GM21526 (cell line): ENCODE data around the gene KRTAP5-1.
"Not testable (repeated sequence)": the region's sequence is repeated elsewhere in the genome, so short reads cannot be mapped to it uniquely, and the experiment has no call there.

Experiments used
- ATAC-seq: cut with Tn5 transposase; IDR thresholded peaks from one replicate; pipeline ENCODE4 v1.9.1; 2021; ENCODE audit warnings: moderate library complexity; ENCODE audit not compliant: unreplicated experiment, low FRiP score

Gene KRTAP5-1, protein sequence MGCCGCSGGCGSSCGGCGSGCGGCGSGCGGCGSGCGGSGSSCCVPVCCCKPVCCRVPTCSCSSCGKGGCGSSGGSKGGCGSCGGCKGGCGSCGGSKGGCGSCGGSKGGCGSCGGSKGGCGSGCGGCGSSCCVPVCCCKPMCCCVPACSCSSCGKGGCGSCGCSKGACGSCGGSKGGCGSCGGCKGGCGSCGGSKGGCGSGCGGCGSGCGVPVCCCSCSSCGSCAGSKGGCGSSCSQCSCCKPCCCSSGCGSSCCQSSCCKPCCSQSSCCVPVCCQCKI

GRCh38 chr11:1584661-1585370, at the start of gene KRTAP5-1:
Gene KRTAP5-1 (minus strand): TSS chr11:1585283. CDS start chr11:1585249, 34 bp downstream.
- ATAC-seq: not testable (repeated sequence)

DNA sequence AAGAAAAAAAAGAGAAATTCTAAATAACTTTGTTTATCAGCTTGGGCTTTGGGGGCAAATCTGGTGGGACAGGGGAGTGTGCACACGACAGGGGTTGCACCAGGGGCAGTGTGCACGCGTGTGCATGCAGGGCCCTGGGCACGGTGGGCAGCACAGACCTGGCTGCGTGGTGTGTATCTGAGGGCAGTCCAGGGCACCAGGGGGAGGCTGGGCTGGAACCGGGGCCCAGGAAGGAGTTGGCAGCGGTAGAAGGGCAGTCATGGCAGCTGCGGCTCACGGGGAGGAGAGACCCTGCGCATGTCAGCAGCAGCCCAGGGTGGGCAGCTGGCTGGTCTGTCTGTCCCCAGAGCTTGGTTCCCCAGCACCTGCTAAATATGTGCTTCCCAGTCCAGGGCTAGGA, 48.8 kb upstream of the KRTAP5-1 start:
- ATAC-seq: no peak

DNA sequence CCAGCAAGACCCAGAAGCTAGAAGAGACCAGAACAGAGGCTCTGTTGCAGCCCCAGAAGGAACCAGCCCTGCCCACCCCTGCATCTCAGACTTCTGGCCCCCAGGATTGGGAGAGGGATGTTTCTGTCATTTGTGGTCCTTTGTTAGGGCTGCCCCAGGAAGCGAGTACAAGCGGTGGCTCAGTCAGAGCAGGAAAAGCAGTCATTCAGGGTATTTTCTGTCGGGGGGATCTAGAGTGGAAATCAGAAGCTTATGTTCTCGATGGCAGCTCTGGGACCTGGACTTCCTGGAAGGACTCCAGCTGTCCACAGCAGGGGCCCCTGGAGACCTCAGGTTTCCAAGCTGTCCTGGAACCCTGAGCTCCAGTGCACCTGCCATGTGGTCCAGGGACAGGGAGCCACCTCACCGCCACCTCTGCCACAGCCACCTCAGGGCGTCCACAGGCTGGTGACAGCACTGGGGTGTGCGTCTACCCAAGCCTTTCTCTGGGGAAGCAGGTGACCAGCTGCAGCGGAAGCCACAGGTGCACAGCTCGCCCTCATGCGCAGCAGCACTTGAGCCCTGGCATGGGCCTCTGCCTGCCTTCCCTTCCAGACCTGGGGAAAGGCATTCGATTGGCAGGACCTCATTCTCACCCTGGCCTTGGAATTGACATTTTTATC, 47.1 kb upstream of the KRTAP5-1 start:
- no peak for ATAC-seq

DNA sequence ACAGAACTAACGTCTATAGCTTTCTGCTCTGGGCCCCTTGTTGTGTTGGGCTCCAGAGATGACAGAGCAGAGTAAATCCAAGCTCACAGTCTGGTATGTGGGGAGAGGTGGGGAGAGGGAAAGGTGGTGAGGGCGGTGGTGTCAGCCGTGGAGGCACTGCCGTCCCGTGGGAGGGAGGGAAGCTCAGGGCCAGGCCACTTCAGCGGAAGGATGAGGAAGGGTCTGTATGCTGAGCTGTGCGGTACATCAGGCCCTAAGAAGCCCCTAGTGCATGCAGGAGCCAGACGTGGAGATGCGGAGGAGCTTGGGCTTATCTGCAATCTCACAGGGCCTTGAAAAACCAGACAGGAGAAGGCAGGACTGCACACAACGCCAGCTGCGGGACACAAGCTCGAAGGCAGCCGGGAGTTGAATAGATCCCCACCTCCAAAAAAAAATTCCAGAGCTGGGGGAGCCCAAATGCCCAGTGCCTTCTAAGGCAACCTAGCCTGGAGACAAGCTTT, 46.0 kb upstream of the KRTAP5-1 start:
- no peak for ATAC-seq

DNA sequence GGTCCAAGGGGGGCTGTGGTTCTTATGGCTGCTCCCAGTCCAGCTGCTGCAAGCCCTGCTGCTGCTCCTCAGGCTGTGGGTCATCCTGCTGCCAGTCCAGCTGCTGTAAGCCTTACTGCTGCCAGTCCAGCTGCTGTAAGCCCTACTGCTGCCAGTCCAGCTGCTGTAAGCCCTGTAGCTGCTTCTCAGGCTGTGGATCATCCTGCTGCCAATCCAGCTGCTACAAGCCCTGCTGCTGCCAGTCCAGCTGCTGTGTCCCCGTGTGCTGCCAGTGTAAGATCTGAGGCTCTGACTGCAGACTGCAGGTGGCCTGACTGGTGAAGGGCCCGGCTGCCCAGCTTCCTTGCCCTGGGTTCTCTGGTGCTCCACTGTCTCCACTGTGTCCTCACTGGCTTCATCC, 45.2 kb upstream of the KRTAP5-1 start:
- ATAC-seq: no peak

- no peak for ATAC-seq
These were observed 44.5 kb upstream of the KRTAP5-1 start, which contains the start of gene KRTAP5-5 for GRCh38 chr11:1629326-1630185. Gene KRTAP5-5 (plus strand): TSS chr11:1629775. CDS start chr11:1629841, 66 bp downstream.

DNA sequence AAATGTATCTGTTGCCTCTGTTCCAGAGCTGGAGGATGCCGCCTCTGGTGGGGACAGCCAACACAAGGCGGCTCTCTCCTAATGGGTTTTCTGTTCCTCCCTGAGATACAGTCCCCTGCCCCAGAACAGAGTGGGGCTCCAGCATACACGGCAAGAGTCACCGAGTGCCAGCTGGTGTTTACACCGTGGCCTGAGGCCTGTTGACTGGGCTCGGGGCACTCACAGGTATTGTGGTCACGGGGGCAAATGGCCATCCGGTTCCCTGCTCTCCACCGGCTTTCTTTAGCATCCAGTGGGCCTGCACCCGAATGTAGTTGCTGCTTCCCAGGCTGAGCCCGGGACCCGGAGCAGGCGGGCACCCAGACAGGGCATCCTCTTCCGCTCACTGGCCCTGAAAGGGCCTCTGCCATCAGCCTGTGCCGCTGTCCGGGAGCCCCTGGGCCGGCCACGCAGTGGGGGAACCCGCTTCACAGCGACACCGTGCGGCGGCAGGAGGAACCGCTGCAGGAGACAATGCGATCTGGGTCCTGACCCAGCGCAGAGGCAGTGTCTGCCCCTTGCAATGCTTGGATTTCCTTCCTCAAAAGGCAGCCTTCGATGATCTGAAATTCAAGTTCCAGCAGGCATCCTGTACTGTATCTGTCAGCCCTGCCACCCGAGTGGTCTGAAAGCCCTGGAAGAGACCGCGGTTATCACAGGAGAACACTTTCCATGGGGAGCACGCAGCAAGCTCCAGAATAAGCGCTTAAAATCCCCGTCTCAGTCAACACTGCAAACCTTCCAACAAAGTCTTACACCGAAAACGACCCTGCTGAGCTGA, 43.6 kb upstream of the KRTAP5-1 start:
- peak; percentile 56 for ATAC-seq

DNA sequence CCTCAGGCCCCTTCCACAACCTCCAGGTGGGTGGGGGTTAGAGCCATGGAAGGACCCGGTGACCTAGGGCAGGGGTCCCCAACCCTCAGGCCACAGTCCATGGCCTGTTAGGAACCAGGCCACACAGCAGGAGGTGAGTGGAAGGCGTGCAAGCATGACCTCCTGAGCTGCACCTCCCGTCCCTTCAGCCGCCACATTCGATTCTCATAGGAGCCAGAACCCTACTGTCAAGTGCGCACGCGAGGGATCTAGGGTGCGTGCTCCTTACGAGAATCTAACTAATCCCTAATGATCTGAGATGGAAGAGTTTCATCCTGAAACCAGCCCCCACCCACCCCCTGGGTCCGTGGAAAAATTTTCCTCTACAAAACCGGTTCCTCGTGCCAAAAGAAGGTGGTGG, 40.5 kb upstream of the KRTAP5-1 start:
- no peak for ATAC-seq

- ATAC-seq: no peak
These were observed 39.5 kb upstream of the KRTAP5-1 start for GRCh38 chr11:1624621-1625020.

DNA sequence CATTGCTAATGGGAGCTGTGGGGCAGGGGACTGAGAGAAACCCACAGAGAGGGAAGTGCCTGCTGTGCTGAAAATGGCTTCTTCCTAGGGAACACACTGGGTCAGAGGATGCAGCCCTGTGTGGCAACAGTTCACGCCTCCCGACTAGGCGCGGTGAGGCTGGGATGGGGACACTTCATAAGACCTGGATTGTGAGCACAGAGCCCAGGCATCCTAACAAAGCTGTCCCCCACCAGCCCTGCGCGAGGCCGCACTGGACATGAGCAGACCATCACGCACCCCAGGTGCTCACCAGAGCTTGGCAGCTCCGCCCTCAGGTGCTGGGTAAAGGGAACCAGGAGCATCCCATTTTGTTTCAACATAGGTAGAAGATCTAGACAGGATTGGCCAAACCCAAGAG, 38.6 kb upstream of the KRTAP5-1 start:
- no peak for ATAC-seq

- no peak for ATAC-seq
These were observed 37.0 kb upstream of the KRTAP5-1 start, which contains the start of gene KRTAP5-4 for GRCh38 chr11:1622086-1622485. Gene KRTAP5-4 (minus strand): TSS chr11:1622138. CDS start chr11:1622093, 45 bp downstream.

DNA sequence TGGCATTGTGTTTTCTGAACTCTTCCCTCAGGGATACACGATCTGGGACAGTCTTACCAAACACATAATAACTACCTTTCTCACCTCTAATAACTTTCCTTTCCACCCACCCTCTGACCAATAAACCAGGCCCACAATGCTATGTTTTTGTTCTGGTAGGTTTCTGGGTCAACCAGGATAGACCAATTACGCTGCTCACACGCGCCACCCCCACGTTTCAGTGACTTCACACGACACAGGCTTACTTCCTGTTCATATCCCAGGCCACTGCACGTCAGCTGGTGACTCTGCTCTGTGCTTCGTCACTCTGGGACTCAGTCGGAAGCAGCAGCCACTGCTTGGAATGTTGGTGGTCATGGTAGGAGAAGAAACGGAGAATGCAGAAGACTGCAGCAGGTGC, 34.4 kb upstream of the KRTAP5-1 start:
- ATAC-seq: no peak

GRCh38 chr11:1618231-1618630, 33.1 kb upstream of the KRTAP5-1 start:
- ATAC-seq: no peak

DNA sequence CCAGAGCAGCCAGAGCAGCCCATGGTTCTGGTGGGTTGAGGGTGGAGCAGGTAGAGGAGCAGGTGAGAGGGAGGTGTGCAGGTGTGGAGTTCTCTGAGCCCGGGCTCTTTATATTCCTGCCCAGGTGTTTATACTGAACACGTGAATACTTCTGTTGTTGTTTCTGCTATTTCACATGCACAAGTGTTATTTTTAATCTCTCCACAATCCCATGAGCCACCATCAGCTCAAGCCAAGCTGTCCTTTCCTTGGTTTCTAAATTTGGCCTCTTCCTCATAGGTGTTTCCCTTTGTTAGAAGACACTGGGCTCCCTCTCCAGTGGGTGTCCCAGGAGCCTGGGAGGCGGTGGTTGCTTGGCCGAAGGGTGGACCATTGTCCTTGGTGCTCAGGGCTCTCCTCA, 23.3 kb upstream of the KRTAP5-1 start, which contains the start of gene KRTAP5-3:
Gene KRTAP5-3, minus strand, starts transcription at position 101 of the 400 bp plus-strand sequence. Its CDS starts 78 bp downstream, at position 23.
- no peak for ATAC-seq

DNA sequence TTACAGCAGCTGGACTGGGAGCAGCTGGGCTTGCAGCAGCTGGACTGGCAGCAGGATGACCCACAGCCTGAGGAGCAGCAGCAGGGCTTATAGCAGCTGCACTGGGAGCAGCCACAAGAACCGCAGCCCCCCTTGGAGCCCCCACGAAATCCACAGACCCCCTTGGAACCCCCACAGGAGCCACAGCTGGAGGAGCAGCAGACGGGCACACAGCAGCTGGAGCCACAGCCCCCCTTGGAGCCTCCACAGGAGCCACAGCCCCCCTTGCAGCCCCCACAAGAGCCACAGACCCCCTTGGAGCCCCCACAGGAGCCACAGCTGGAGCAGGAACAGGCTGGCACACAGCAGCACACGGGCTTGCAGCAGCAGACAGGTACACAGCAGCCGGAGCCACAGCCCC, 22.8 kb upstream of the KRTAP5-1 start:
- not testable (repeated sequence) for ATAC-seq

- not testable (repeated sequence) for ATAC-seq
These were observed 22.2 kb upstream of the KRTAP5-1 start for GRCh38 chr11:1607156-1607845.

- ATAC-seq: peak; percentile 92
These were observed 20.8 kb upstream of the KRTAP5-1 start for GRCh38 chr11:1605923-1606322.

DNA sequence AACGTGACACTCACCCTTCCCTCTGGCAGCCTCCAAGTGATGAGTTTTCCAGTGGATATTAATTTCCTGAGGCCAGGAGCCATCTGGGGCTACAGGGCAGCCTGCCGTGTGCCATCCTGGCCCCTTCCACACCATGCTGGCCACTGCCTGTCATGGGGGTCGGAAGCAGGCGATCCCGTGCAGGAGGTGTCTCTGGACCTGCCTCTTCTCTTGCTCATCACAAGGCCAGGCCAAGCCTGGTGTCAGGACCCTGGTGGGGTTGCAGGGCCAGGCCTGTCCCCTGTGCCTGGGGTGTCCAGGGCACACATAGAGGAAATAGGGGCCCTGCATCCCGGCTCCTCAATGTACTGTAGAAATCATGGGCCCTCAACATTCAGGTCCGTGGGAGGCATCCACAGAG, 19.6 kb upstream of the KRTAP5-1 start:
- no peak for ATAC-seq

- ATAC-seq: no peak
These were observed 19.1 kb upstream of the KRTAP5-1 start for GRCh38 chr11:1604181-1604580.
